Iris pigment epithelial cell (primary cell): Measurements from ENCODE around the gene QRICH2.
"Not testable (repeated sequence)": the region's sequence is repeated elsewhere in the genome, so short reads cannot be mapped to it uniquely, and the experiment has no call there.

ENCODE experiments used
- DNase-seq: peaks from one replicate; pipeline ENCODE4 v3.0.0-alpha.2; 2011; ENCODE audit warnings: low read depth

The QRICH2 gene

GRCh38 chr17:76278268-76278908, 29.7 kb downstream of the QRICH2 start:
- DNase-seq: no peak

GRCh38 chr17:76277300-76278267, 30.5 kb downstream of the QRICH2 start:
- no peak for DNase-seq

- DNase-seq: peak; percentile 28
Measured at GRCh38 chr17:76276461-76277299, 31.4 kb downstream of the QRICH2 start.

GRCh38 chr17:76276069-76276431, 32.0 kb downstream of the QRICH2 start:
- DNase-seq: no peak

- DNase-seq: no peak
Measured at GRCh38 chr17:76275382-76276068, 32.6 kb downstream of the QRICH2 start.

GRCh38 chr17:76274112-76274956, 33.7 kb downstream of the QRICH2 start:
- DNase-seq: no peak

GRCh38 chr17:76273445-76274111, 34.5 kb downstream of the QRICH2 start:
- no peak for DNase-seq

GRCh38 chr17:76272541-76273444, 35.3 kb downstream of the QRICH2 start:
- no peak for DNase-seq

GRCh38 chr17:76271669-76272540, 36.2 kb downstream of the QRICH2 start:
- DNase-seq: no peak

- no peak for DNase-seq
Measured at GRCh38 chr17:76270770-76271668, 37.1 kb downstream of the QRICH2 start.

GRCh38 chr17:76270127-76270592, 37.9 kb downstream of the QRICH2 start:
- no peak for DNase-seq

- no peak for DNase-seq
Measured at GRCh38 chr17:76268991-76269981, 38.8 kb downstream of the QRICH2 start.

GRCh38 chr17:76268015-76268749, 39.9 kb downstream of the QRICH2 start:
- peak; percentile 91 for DNase-seq

GRCh38 chr17:76267581-76268001, 40.5 kb downstream of the QRICH2 start:
- not testable (repeated sequence) for DNase-seq

GRCh38 chr17:76267051-76267576, 41.0 kb downstream of the QRICH2 start:
- no peak for DNase-seq
